ENCODE measurements around the gene BTBD10. TPM values are rescaled to one million over a fixed set of nuclear protein-coding genes. Genes with fewer than 3 reads are reported as not detected.

BTBD10 gene
- total RNA-seq, 1 experiment from 2014 or later, result 23.3 TPM

- no peaks in the 10 kb centered on the region for H3K79me2 ChIP-seq (ENCODE audit: insufficient read depth, low read length)
- no peak overlapping the region for H3T11ph ChIP-seq (ENCODE audit: low read length)
- peaks cover under 1% of the 10 kb centered on the region for H3K23me2 ChIP-seq (ENCODE audit: insufficient read length, low read depth, low read length, poor library complexity, severe bottlenecking)
- TF ChIP-seq, protein P1, sequence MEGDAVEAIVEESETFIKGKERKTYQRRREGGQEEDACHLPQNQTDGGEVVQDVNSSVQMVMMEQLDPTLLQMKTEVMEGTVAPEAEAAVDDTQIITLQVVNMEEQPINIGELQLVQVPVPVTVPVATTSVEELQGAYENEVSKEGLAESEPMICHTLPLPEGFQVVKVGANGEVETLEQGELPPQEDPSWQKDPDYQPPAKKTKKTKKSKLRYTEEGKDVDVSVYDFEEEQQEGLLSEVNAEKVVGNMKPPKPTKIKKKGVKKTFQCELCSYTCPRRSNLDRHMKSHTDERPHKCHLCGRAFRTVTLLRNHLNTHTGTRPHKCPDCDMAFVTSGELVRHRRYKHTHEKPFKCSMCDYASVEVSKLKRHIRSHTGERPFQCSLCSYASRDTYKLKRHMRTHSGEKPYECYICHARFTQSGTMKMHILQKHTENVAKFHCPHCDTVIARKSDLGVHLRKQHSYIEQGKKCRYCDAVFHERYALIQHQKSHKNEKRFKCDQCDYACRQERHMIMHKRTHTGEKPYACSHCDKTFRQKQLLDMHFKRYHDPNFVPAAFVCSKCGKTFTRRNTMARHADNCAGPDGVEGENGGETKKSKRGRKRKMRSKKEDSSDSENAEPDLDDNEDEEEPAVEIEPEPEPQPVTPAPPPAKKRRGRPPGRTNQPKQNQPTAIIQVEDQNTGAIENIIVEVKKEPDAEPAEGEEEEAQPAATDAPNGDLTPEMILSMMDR (conservative IDR thresholded peaks at IDR 0.05), result no peak
- no peak overlapping the region for H3K4me2 ChIP-seq (ENCODE audit: insufficient read depth, insufficient read length, low read length)
- no peak overlapping the region for H2AK5ac ChIP-seq (ENCODE audit: insufficient read length, low read length)
- H2AFZ ChIP-seq (ENCODE audit: low read length), result no peak overlapping the region
- no peaks in the 10 kb centered on the region; the same call in 1 of the 2 replicates for H3K4me1 ChIP-seq (ENCODE audit: insufficient read depth, low read length)
- peaks cover 23 to 25% of the 10 kb centered on the region in 2 experiments for H3K4me1 Mint-ChIP-seq
- no peak overlapping the region for H3K27ac Mint-ChIP-seq
- H3K9me3 Mint-ChIP-seq, result peaks cover 2% of the 10 kb centered on the region in 2 experiments; a peak in 2 of 5 replicates
- no peak overlapping the region for H2BK20ac ChIP-seq (ENCODE audit: low read depth, low read length, poor library complexity, severe bottlenecking)
- H3K79me1 ChIP-seq (ENCODE audit: insufficient read depth, low read depth, low read length, poor library complexity, severe bottlenecking), result no peaks in the 10 kb centered on the region
- no peak overlapping the region for H2BK15ac ChIP-seq (ENCODE audit: low read depth, low read length)
- DNase-seq, result no peak
- no CpG with 5 or more reads among the region's 5 CpGs for WGBS (ENCODE audit: extremely low coverage, insufficient read length, low lambda C conversion rate)
- no peak overlapping the region for H2BK5ac ChIP-seq (ENCODE audit: insufficient read length, low read length)
- H2BK120ac ChIP-seq (ENCODE audit: low read depth, low read length, poor library complexity, severe bottlenecking), result no peak overlapping the region
- no peak overlapping the region for H2BK12ac ChIP-seq (ENCODE audit: insufficient read length, low read depth, low read length)
- H3K27me3 ChIP-seq (ENCODE audit: insufficient read depth, low read length), result no peaks in the 10 kb centered on the region
- H3K9me3 ChIP-seq (ENCODE audit: control insufficient read depth, low read depth, low read length), result no peaks in the 10 kb centered on the region
- no peak overlapping the region for H4K8ac ChIP-seq (replicated peaks; ENCODE audit: insufficient read length, low read depth, low read length)
- no peak overlapping the region for H3K18ac ChIP-seq (ENCODE audit: insufficient read length, low read depth, low read length)
- H3K23ac ChIP-seq (ENCODE audit: insufficient read length, low read depth, low read length), result no peak overlapping the region
- H4K91ac ChIP-seq (ENCODE audit: insufficient read length, low read depth, low read length), result no peak overlapping the region
- H4K20me1 ChIP-seq (ENCODE audit: control insufficient read depth, insufficient read depth, insufficient read length), result no peaks in the 10 kb centered on the region
- H3K14ac ChIP-seq (ENCODE audit: insufficient read depth, low read length), result no peak overlapping the region
- H3K56ac ChIP-seq (ENCODE audit: insufficient read length, low read depth, low read length), result no peak overlapping the region
- no peaks in the 10 kb centered on the region for H3K36me3 Mint-ChIP-seq (ENCODE audit: insufficient read depth in 1 of 3, low read depth in 3 of 3)
- no peak overlapping the region for H3K27ac ChIP-seq (ENCODE audit: insufficient read length, low read depth, low read length)
- no peaks in the 10 kb centered on the region; the same call in 1 of the 2 replicates for H3K27me3 Mint-ChIP-seq (ENCODE audit: low read depth)
- no peak overlapping the region for H3K4ac ChIP-seq (ENCODE audit: low read depth, low read length)
- H3K4me3 Mint-ChIP-seq, result no peak overlapping the region
- no peak overlapping the region for H4K5ac ChIP-seq (ENCODE audit: insufficient read length, low read depth, low read length)
- H3K9ac ChIP-seq (ENCODE audit: extremely low read depth, insufficient read length, low read length), result no peak overlapping the region
Observed at GRCh38 chr11:13468750-13469149, 5.7 kb upstream of the BTBD10 start.

Data from H9 (cell line).